MM.1S (cell line): ENCODE results near the gene FAM162A.

ENCODE experiments used
- DNase-seq: peaks from one replicate; pipeline ENCODE4 v3.0.0-alpha.2; 2015
- H2AFZ ChIP-seq: fragments of 300-600 bp; sonication (generic); 2 replicates; pipeline ENCODE4 v1.6.0; 2016; ENCODE audit warnings: antibody characterized with exemption, low read length
- H3F3A ChIP-seq: fragments of 300-600 bp; sonication (generic); 2 replicates; pipeline ENCODE4 v1.6.1; 2016; ENCODE audit warnings: mild to moderate bottlenecking, antibody characterized with exemption, low read length, moderate library complexity, mixed read lengths; ENCODE audit not compliant: insufficient read depth
- H3K27ac ChIP-seq: fragments of 300-600 bp; sonication (generic); 2 replicates; pipeline ENCODE4 v1.5.1; 2016; ENCODE audit warnings: mild to moderate bottlenecking, low read length
- H3K27me3 ChIP-seq: fragments of 300-600 bp; sonication (generic); replicated peaks from 2 replicates; pipeline ENCODE4 v1.6.0; 2016; ENCODE audit warnings: low read length; ENCODE audit not compliant: insufficient read depth
- H3K36me3 ChIP-seq: fragments of 300-600 bp; sonication (generic); replicated peaks from 2 replicates; pipeline ENCODE4 v1.6.1; 2016; ENCODE audit warnings: mild to moderate bottlenecking, low read length, mixed read lengths; ENCODE audit not compliant: insufficient read depth
- H3K4me1 ChIP-seq: fragments of 300-600 bp; sonication (generic); 2 replicates; pipeline ENCODE4 v1.6.1; 2016; ENCODE audit warnings: low read length, mixed read lengths
- H3K4me2 ChIP-seq: fragments of 300-600 bp; sonication (generic); 2 replicates; pipeline ENCODE4 v1.6.0; 2016; ENCODE audit warnings: low read depth, low read length
- H3K4me3 ChIP-seq: fragments of 300-600 bp; sonication (generic); 2 replicates; pipeline ENCODE4 v1.5.1; 2016; ENCODE audit warnings: low read length, mixed read lengths
- H3K79me2 ChIP-seq: fragments of 300-600 bp; sonication (generic); 2 replicates; pipeline ENCODE4 v1.6.1; 2016; ENCODE audit warnings: mixed run types, low read length, mixed read lengths
- H3K9ac ChIP-seq: fragments of 300-600 bp; sonication (generic); 2 replicates; pipeline ENCODE4 v1.6.1; 2016; ENCODE audit warnings: low read length, mixed read lengths
- H3K9me2 ChIP-seq: fragments of 300-600 bp; sonication (generic); replicated peaks from 2 replicates; pipeline ENCODE4 v1.6.1; 2016; ENCODE audit warnings: mild to moderate bottlenecking, low read length, mixed read lengths; ENCODE audit not compliant: insufficient read depth
- H3K9me3 ChIP-seq: fragments of 300-600 bp; sonication (generic); replicated peaks from 2 replicates; pipeline ENCODE4 v1.6.1; 2016; ENCODE audit warnings: mild to moderate bottlenecking, low read length, mixed read lengths; ENCODE audit not compliant: insufficient read depth
- H4K20me1 ChIP-seq: fragments of 300-600 bp; sonication (generic); 2 replicates; pipeline ENCODE4 v1.6.1; 2016; ENCODE audit warnings: mild to moderate bottlenecking, low read length, moderate library complexity, mixed read lengths; ENCODE audit not compliant: insufficient read depth
- EZH2 ChIP-seq: fragments of 300-600 bp; sonication (generic); optimal IDR thresholded peaks from 2 replicates; pipeline ENCODE3; 2017; ENCODE audit warnings: low read depth, mild to moderate bottlenecking, antibody characterized with exemption, low read length, mixed read lengths
- EZH2phosphoT487 ChIP-seq: fragments of 300-600 bp; sonication (generic); IDR thresholded peaks from 2 replicates; pipeline ENCODE4 v1.6.1; 2018; ENCODE audit warnings: antibody characterized with exemption, low read length
- TF ChIP-seq, protein P1 (sequence below): fragments of 300-600 bp; sonication (generic); IDR thresholded peaks from 2 replicates; pipeline ENCODE4 v1.5.1; 2016; ENCODE audit warnings: antibody characterized with exemption, low read length, mixed read lengths

FAM162A gene

DNA sequence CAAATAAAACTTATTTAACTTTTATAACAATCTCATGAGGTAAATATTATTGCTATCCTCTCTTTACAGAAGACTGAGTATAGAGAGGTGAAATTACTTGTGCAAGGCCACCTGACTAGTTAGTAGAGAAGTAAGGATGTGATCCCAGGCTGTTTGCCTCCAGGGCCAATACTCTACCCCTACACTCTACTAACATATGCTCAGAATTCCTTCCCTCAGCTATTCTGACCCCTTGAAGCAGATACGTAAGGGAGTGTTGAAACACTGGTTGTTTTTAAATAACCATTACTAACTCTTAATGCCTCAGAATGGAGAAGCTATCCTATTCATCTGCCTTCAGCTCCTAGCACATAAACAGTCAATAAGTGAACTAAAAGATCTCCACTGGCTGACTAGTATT, 34.8 kb upstream of the FAM162A start:
- Histone ChIP-seq H3F3A (no peaks in the 10 kb centered on the region), H3K9ac (no peak overlapping the region), H3K79me2 (no peaks in the 10 kb centered on the region), H3K9me3 (no peaks in the 10 kb centered on the region), H4K20me1 (no peaks in the 10 kb centered on the region), H3K27me3 (no peaks in the 10 kb centered on the region), H3K4me2 (no peak overlapping the region), H3K27ac (no peak overlapping the region), H3K36me3 (no peaks in the 10 kb centered on the region), H3K4me1 (no peaks in the 10 kb centered on the region), H3K9me2 (no peaks in the 10 kb centered on the region), H3K4me3 (no peak overlapping the region), H2AFZ (no peak overlapping the region)
- TF ChIP-seq, protein P1, sequence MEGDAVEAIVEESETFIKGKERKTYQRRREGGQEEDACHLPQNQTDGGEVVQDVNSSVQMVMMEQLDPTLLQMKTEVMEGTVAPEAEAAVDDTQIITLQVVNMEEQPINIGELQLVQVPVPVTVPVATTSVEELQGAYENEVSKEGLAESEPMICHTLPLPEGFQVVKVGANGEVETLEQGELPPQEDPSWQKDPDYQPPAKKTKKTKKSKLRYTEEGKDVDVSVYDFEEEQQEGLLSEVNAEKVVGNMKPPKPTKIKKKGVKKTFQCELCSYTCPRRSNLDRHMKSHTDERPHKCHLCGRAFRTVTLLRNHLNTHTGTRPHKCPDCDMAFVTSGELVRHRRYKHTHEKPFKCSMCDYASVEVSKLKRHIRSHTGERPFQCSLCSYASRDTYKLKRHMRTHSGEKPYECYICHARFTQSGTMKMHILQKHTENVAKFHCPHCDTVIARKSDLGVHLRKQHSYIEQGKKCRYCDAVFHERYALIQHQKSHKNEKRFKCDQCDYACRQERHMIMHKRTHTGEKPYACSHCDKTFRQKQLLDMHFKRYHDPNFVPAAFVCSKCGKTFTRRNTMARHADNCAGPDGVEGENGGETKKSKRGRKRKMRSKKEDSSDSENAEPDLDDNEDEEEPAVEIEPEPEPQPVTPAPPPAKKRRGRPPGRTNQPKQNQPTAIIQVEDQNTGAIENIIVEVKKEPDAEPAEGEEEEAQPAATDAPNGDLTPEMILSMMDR: no peak
- no peak for TF ChIP-seq EZH2phosphoT487
- no peak for DNase-seq

DNA sequence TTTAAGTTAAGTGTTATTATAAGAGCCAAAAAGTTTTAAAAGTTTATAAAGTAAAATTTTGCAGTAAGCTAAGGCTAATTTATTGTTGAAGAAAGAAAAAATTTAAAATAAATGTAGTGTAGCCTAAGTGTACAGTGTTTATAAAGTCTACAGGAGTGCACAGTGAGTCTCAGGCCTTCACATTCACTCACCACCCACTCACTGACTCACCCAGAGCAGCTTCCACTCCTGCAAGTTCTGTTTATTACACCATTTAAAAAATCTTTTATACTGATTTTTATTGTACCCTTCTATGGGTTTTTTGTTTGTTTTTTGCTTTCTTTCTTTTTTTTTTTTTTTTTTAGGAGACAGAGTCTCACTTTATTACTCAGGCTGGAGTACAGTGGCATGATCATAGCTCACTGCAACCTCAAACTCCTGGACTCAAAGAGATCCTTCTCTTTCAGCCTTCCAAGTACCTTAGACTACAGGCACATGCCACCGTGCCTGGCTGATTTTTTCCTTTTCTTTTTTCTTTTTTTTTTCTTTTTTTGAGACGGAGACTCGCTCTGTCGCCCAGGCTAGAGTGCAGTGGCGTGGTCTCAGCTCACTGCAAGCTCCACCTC, 33.1 kb upstream of the FAM162A start:
- DNase-seq: no peak

DNA sequence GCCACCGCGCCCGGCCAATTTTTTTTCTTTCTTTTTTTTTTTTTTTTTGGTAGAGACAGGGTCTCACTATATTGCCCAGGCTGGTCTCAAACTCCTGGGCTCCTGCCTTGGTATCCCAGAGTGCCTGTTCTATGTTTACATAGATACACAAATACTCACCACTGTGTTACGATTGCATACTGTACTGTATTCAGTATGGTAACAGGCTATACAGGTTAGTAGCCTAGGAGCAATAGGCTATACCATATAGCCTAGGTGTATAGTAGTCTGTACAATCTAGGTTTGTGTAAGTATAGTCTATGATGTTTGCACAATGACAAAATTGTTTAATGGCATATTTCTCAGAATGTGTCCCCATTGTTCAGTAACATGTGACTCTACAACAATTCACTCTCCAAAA, 32.4 kb upstream of the FAM162A start:
- Histone ChIP-seq H2AFZ (no peak overlapping the region), H4K20me1 (no peaks in the 10 kb centered on the region), H3K9me2 (no peaks in the 10 kb centered on the region), H3K27ac (no peak overlapping the region), H3K4me3 (no peak overlapping the region), H3K79me2 (no peaks in the 10 kb centered on the region), H3K36me3 (no peaks in the 10 kb centered on the region), H3K27me3 (no peaks in the 10 kb centered on the region), H3F3A (no peaks in the 10 kb centered on the region), H3K9ac (no peak overlapping the region), H3K9me3 (no peaks in the 10 kb centered on the region), H3K4me1 (no peaks in the 10 kb centered on the region), H3K4me2 (no peak overlapping the region)
- TF ChIP-seq EZH2: no peak
- no peak for TF ChIP-seq EZH2phosphoT487
- TF ChIP-seq, protein P1: no peak
- no peak for DNase-seq

More for the DNA sequence above, 33.1 kb upstream of the FAM162A start:
- H3K27me3 ChIP-seq: no peaks in the 10 kb centered on the region
- H3F3A ChIP-seq: no peaks in the 10 kb centered on the region
- H2AFZ ChIP-seq: no peak overlapping the region
- no peak overlapping the region for H3K4me2 ChIP-seq
- no peaks in the 10 kb centered on the region for H3K79me2 ChIP-seq
- H3K27ac ChIP-seq: no peak overlapping the region
- H3K9me2 ChIP-seq: no peaks in the 10 kb centered on the region
- no peaks in the 10 kb centered on the region for H3K9me3 ChIP-seq
- no peak overlapping the region for H3K4me3 ChIP-seq
- H3K4me1 ChIP-seq: no peaks in the 10 kb centered on the region
- no peaks in the 10 kb centered on the region for H3K36me3 ChIP-seq
- TF ChIP-seq EZH2 (no peak), EZH2phosphoT487 (no peak)
- TF ChIP-seq, protein P1: no peak
- no peak overlapping the region for H3K9ac ChIP-seq
- H4K20me1 ChIP-seq: no peaks in the 10 kb centered on the region
